LoVo (cell line): ENCODE results near the gene GLRA3.
A peak's percentile ranks its signal among the peaks of the same experiment; 100 is the strongest.

Experiments used
- DNase-seq: peaks from one replicate; pipeline ENCODE4 v3.0.0-alpha.2; 2016; ENCODE audit warnings: low spot score

The GLRA3 gene

GRCh38 chr4:174593701-174594100 lies 235.3 kb downstream of the GLRA3 start:
- DNase-seq, result no peak

GRCh38 chr4:174592985-174593335 lies 236.1 kb downstream of the GLRA3 start:
- peak; percentile 13 for DNase-seq

- DNase-seq, result no peak
Measured at GRCh38 chr4:174592256-174592984, 236.6 kb downstream of the GLRA3 start.

GRCh38 chr4:174591243-174592021 lies 237.6 kb downstream of the GLRA3 start:
- DNase-seq, result no peak

- no peak for DNase-seq
Measured at GRCh38 chr4:174590336-174590735, 238.7 kb downstream of the GLRA3 start.
